ENCODE results near the gene PPP1CB.
A peak's percentile ranks its signal among the peaks of the same experiment; 100 is the strongest.

Gene PPP1CB

GRCh38 chr2:28745876-28746275 lies 5.8 kb upstream of the PPP1CB start:
- no peak for DNase-seq

DNA sequence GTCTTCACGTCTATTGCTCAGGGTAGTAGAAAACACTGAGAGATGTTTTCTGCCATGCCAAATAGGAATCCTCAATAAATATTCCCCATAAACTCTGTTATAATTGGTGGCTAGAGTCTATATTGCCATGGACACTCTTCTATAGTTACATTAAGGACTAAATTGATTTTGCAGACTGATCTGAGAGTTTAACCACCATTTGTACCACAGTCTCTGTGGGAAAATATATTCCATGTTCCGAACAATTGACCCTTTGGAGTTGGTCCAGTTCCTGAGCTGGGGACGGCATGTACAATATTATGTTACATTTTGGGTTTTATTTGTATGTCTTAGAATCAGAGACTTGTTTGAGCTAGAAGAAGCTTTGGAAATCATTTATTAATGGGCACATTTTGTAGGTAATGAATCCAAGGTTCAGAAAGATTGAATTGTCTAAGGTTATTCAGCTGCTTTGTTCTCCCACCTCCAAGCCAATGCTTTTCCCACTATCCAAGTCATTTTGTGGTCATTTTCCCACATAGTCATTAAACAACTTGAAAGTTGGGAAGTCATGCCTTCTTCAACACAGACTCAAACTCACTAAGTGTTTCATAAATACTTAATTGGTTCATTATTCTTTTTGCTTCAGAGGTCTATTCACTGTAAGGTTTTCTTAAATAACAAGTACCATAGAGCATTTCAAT lies 5.1 kb upstream of the PPP1CB start:
- DNase-seq, result no peak

DNA sequence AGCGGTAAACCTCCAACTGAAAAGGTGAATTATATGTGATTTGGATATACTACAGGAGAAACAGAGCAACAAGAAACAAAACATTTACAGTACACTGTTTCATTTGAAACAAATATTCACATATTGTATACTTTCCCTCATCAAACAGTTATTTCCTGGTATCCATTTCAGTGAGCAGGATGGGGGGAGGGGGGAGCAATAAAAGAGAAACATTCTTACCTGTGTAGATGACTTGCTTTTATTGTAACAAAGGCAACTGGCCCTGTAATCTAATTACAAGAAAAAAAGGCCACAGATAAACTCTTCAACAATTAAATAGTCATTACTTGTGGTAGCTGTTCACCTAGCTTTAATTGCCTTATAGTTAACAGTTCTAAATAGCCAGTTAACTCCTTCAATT lies 3.9 kb upstream of the PPP1CB start:
- DNase-seq, result no peak

DNA sequence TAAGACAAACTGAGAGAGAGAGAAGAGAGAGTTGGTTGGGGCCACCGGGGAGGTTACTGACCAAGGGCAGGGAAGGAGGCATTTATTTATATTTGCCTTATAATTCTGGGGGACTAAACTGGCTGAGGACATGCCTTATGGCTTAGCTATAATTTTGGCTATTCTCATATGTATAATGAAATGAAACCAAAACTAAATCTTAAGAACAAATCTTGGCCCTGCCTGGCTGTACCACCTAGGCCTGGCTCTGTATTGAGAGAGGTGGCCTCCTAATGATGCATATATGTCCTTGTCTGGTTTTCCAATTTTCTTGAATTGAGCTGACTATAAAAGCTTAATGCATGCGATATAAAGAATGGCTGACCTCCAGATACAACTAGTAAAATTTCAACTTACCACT lies 3.5 kb upstream of the PPP1CB start:
- no peak for DNase-seq

GRCh38 chr2:28748941-28749340 lies 2.7 kb upstream of the PPP1CB start:
- no peak for DNase-seq

- no peak for DNase-seq
Measured at GRCh38 chr2:28749526-28749925, 2.1 kb upstream of the PPP1CB start.

DNA sequence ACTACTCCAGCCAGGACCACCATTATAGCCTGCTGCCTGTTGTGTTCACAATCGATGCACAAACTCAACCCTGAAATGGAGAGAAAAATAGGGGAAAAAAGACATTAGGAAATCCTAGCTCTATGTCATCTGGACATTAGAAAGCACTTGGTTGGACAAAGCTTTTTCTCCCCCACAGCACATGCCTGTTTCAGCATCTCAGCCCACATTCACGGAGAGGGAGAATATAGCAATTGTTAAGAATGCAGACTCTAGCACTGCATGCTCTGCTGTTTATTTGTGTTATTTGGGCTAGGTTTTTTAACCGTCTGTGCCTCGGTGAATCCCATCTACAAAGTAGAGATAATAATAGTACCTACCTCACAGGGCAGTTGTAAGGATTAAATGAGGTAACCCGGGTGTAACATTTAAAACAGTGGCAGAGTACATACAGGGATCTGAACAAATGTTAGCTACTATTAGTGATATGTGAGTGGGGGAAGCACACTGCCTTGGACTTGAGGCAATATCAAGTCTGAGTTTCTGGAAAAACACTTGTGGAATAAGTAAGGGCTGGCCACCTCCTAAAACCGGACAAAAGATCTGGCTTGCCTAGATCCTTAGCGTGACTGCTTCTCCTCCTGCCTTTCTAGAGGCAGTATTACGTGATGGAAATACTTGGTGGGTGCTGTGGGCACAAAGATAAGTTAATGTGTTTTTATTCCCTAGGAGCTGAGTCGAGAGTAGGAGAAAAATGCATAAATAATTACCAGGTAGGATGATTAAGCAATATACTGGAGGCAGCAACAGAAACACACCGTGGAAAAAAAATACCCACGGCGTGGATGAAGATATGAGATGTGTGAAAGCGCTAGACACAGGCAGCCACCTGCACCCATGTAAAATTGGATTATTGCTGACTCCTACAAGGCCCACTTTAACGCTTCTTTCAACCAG lies 1.0 kb upstream of the PPP1CB start:
- DNase-seq, result peak; percentile 28

DNA sequence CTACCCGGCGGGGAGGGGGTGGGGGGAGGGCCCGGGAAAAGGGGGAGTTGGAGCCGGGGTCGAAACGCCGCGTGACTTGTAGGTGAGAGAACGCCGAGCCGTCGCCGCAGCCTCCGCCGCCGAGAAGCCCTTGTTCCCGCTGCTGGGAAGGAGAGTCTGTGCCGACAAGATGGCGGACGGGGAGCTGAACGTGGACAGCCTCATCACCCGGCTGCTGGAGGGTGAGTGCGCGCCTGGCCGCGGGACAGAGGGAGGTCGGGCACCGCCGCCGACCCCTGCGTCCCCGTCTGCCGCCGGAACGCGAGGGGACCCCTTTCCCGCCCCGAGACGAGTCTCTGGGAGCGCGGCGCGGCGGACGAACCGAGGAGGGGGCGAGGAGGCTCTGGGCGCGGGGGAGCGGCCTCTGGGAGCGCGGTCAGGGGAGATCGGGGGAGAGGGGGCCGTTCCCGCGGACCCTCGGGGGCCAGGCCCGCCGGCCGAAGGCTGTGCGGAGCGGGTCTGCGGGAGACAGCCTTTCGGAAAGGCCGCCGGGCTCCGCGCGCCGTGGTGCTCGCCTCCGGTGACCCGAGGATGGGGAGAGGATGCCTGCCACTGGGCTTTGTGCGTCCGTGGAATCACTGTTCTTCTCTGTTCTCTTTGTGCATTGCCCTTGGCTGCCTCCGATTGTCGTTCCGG lies 463 bp downstream of the PPP1CB start:
- DNase-seq, result peak; percentile 30

DNA sequence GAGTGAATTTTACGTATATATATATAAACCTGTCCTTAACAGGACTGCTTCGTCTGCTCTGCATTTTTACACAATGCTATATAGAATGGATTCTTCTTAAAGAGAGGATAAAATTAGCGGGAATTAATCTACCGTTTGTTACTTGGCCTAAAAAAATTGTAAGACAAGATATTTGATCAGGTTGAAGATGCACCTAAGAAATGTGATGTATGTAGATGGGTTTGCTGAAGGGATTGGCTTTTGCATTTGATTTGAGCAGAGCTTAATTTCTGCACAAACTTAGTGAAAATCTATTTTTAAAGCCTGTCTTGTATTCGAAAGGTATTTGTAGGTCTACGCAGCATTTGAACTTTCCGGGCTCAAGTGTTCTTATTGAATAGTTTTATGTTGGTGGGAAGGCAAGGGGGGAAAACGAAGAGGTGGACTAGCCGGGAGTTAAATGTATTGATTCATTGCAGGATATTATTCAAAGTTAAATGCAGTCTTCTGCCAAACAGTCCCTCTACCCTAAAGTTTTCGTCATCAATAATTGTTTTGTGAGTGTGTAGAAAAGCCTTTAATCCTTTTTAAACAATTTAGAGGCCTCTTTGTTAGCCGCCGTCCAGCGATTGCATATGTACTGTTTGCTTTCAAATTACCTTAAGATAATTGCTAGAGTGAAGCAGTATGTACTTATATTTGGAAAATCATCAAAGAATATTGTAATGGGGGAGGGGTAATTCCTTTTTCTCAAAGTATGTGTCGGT lies 1.2 kb downstream of the PPP1CB start:
- DNase-seq, result no peak

DNA sequence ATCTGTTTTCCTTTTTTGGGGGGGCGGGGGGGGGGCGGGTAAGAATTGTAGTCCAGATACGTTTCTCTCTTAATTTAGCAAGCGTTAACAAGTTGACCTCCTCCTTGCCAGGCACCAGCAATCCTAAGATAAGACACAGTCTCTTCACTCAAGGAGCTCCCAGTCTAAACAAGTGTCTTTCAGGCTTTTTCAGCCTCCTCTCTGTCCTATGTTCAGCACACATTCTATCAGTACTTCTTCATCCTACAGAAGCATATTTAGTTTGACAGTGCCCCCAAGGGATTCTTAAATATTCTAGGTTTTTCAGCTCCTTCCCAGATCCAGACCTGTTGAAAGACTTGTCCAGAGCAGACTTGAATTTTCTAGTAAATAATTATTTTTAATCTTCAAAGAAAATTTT lies 2.7 kb downstream of the PPP1CB start:
- DNase-seq, result no peak

DNA sequence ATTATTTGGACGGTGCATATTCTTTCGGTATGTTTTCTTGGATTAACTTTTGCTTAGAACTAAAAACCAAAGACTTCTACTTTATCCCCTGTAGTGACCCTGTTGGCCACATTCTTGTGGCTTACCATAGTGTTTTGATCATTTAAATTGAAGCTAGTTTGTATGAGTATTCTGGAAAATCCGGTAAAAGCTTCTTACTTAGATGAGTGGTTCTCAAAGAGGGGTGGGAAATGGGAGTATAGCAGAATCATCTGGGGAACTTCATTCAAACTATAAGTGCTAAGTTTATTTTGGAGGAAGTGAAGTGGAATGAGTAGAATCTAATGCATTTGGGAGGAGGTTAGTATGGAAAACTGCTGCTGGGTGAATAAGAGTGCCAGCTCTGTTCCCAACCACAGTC lies 3.8 kb downstream of the PPP1CB start:
- no peak for DNase-seq

DNA sequence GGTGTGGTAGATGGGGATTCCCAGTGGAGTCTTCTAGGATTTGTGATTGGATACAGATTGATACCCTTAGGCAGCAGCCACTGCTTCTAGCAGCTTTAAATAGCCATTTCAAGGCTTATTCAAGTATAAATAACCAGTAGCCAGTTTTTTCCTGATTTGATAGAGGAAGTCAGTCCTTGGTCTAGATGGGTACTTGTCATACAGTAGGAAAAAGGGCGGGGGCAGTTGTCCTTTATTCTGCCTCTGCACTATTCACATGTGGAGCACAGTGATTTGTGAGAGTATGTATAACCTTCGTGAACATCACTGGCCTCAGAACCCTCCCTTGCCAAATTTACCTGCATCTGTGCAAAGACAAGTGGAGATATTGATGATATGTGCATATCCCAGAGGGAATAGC lies 6.8 kb downstream of the PPP1CB start:
- DNase-seq, result peak; percentile 32

DNA sequence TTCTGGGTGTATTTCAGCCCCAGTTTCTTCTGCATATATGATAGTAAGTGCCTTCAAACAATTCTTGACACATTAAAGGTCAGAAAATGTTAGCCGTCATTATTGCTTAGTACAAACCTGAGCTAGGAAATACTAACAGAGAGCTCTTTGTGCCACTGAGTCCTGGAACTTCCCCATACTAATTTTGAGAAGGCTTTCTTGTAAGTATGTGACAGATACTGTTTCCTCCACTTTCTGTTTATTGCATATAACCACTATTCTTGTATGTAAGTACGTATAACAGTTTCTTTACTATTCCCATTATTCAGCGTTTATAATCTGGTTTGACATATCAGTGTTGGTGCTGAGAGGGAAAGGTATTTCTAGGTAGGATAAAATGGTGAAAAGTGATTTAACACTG lies 9.8 kb downstream of the PPP1CB start:
- no peak for DNase-seq

DNA sequence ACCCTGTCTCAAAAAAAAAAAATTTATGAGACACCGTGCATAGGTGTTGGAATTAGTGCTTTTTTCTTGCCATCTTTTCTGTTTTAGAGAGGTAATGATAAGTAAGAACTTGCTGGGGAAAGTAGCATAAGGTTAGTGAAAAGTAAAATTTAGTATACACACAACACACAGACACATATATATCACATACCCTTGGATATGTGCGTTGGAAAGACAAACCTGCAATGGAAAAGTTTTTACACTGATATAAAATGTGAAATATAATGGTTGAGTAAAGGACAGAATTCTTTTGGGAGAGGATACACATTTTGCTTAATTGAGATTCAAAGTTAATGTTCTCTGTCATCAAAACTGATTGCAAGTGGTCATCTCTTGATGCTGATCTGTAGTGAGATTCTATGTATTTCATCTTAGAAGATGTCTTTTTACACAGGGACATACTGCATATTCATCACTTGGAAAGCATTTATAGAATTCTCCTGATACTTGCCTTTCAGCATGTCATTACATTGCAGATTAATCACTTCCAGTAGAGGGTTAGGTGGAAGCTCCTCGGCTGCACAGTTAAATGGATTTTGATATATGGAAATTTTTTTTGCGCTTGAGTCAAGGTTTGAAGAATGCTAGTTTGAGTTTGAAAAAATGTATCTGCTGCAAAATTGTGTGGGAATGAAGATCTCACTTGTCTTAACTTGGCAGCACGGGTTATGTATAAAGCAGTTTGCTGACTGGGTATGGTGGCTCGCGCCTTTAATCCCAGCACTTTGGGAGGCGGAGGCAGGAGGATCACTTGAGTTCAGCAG lies 13.5 kb downstream of the PPP1CB start:
- no peak for DNase-seq

DNA sequence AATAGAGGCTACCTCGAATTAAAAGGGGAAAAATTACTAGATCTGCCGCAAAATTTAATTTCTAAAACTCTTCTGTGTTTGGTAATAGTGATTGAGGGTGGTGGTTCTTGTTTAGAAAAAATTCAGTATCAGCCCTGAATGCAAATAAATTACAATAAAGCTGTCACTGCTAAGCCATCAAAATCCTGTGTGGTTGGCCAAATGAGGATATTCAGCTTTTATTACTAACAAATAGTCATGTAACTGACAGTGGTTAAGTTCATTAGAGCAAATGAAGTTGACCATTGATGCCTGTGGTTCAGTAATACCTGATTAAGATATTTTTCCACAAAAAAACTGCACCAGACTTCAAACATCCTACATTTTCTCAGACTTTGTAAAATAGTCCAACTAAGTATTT lies 14.4 kb downstream of the PPP1CB start:
- DNase-seq, result no peak

GRCh38 chr2:28767337-28767736 lies 15.7 kb downstream of the PPP1CB start:
- no peak for DNase-seq

- no peak for DNase-seq
Measured at GRCh38 chr2:28768422-28768821, 16.8 kb downstream of the PPP1CB start.

DNA sequence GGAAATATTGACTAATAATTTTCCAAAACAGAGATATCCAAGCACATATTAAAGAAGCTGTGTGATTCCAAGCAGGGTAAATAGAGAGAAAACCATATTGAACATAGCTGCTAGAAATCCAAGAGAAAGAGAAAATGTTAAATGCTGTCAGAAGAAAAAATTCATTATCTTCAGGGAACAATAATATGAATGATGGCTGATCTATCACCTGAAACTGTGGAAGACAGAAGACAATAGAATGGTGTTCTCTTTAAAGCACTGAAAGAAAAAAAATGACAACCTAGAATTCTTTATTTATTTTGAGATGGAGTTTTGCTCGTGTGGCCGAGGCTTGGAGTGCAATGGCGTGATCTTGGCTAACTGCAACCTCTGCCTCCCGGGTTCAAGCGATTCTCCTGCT lies 17.3 kb downstream of the PPP1CB start:
- no peak for DNase-seq

- DNase-seq, result no peak
Measured at GRCh38 chr2:28772351-28772750, 20.7 kb downstream of the PPP1CB start.

GRCh38 chr2:28776471-28776870 lies 24.8 kb downstream of the PPP1CB start:
- no peak for DNase-seq

- DNase-seq, result peak; percentile 23
Measured at GRCh38 chr2:28778392-28778791, 26.8 kb downstream of the PPP1CB start.

GRCh38 chr2:28779001-28779400 lies 27.4 kb downstream of the PPP1CB start:
- peak; percentile 52 for DNase-seq
